Dermis blood vessel endothelial cell (primary cell): Measurements from ENCODE around the gene ANXA9. TPM values are rescaled to one million over a fixed set of nuclear protein-coding genes. Genes with fewer than 3 reads are reported as not detected.

ENCODE experiments used
- DNase-seq: peaks from one replicate; pipeline ENCODE4 v3.0.0; 2010
- total RNA-seq: library from RNA; depleted of rRNA; stranded (reverse); fragments of >200 nt; gene quantifications from 2 replicates; pipeline ENCODE4 v1.2.3, GENCODE V29; 2014

ANXA9 gene, protein sequence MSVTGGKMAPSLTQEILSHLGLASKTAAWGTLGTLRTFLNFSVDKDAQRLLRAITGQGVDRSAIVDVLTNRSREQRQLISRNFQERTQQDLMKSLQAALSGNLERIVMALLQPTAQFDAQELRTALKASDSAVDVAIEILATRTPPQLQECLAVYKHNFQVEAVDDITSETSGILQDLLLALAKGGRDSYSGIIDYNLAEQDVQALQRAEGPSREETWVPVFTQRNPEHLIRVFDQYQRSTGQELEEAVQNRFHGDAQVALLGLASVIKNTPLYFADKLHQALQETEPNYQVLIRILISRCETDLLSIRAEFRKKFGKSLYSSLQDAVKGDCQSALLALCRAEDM
- not detected in 2 replicates for total RNA-seq

DNA sequence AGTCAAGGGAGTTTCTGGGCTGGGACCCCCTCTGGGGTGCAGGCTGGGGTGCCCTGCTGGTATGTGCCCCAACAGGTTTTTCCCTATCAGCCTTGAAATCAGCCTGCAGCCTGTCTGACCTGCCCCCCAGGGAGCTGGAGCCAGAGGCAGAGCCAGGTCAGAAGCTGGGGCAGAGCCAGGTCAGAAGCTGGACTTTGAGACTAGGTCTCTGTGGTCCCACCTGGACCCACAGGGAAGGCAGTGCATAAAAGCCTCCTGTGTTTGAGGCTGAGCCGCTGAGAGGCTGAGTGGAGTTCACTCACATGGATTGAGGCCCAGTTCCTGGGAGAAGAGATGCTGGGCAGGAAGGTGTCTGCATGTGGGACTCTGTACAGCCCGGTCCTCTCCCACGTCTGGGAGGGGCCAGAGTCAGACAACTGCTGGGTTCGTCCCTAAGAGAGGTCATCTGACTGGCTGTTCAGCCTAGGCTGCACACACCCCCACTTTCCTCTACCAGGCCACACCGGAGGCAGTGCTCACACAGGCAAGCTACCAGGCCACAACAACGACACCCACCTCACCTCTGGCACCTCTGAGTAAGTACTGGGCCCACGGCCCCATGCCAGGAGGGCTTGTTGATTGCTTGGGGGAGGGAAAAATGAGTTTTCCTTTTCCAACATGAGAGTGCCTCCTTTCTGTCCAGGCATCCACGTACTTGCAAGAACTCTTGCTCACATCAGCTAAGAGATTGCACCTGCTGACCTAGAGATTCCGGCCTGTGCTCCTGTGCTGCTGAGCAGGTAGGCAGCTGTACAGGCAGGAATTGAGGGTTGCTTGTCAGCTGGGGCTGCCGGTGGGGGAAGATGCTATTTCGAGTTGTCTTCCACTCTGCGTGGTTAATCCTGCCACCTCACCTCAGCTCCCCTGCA, at the start of gene ANXA9:
TSS of gene ANXA9 (plus strand) at position 488 of the 908 bp plus-strand sequence. CDS start 814 bp downstream, outside the sequence.
- DNase-seq: no peak

DNA sequence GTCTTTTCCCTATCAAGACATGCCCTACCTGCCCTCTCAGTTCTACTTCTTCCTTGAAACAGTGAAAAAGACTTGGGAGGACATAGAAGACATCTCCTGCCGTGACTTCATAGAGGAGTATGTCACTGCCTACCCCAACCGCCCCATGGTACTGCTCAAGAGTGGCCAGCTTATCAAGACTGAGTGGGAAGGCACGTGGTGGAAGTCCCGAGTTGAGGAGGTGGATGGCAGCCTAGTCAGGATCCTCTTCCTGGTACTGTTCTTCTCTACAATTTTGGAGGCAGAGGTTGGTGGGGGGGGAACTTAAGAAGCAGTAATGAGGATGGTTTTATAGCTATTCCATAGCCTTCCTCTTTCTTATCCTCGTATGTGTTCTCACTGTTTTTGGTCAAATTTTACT, 37.2 kb upstream of the ANXA9 start:
- DNase-seq: no peak

DNA sequence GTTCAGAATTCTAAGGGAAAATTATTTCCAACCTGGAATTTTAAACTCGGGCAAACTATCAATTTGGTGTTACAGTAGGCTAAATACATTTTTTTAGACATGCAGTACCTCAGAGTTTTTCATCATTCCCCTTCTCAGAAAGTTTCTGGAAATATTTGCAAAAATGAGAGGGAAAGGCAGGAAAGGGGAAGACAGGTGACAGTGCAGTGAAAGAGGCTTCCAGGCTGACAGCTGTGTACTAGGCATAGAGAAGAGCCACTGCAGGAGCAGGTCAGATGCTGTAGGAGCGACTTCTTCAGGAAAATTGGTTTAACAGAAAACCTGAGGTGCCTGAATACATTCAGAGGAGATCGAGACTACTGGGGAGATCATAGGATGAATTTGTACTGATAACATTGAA, 27.4 kb upstream of the ANXA9 start:
- DNase-seq: no peak

DNA sequence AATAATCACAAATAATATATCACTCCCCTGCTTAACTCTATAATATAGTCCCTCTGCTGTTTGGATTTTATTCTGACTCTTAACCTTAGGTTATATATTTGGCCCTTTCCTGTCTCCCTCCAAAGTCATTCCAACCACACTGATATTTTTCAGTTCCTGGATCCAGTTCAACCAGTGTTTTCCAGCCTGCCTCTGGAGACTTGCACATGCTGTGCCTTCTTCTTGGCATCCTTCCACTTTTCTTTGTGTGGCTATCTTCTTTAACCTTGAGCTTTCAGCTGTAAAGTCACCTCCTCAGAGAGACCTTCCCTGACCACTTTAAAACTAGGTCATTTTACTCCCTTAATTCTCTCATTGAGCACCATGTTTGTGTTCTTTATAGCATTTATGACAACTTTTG, 26.8 kb upstream of the ANXA9 start:
- DNase-seq: no peak

DNA sequence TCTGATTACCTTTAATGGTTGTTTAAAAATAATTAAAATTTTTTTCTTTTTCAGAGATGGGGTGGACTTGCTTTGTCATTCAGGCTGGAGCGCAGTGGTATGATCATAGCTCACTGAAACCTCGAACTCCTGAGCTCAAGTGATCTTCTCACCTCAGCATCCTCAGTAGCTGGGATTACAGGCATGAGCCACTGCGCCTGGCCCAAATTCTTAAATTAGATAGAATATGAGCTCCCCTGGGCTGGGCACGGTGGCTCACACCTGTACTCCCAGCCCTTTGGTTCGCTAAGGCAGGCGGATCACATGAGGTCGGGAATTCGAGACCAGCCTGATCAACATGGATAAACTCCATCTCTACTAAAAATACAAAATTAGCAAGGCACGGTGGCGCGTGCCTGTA, 24.4 kb upstream of the ANXA9 start:
- no peak for DNase-seq

DNA sequence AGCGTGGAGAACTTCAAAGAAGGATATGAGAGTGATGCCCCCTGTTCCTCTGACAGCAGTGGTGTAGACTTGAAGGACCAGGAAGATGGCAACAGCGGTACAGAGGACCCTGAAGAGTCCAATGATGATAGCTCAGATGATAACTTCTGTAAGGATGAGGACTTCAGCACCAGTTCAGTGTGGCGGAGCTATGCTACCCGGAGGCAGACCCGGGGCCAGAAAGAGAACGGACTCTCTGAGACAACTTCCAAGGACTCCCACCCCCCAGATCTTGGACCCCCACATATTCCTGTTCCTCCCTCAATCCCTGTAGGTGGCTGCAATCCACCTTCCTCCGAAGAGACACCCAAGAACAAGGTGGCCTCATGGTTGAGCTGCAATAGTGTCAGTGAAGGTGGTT, 21.4 kb upstream of the ANXA9 start:
- DNase-seq: no peak

DNA sequence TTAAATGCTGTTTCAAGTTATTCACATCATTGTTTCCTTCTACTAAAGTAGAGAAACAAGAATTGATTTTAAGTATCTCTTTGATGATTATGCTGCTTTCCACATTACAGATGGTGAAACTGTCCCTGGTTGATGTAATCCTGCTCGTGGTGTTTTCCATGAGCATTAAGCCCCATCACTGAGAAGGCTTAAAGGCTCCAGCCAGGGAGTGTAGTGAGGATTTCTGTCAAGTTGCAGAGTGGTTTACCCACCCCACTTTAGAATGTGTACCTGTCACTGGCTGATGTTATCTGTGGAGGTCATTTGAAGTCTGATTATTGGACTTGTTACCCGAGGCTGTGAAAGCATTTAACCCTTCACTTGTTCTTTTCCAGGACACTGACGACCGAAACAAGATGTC, 20.3 kb upstream of the ANXA9 start:
- DNase-seq: no peak

DNA sequence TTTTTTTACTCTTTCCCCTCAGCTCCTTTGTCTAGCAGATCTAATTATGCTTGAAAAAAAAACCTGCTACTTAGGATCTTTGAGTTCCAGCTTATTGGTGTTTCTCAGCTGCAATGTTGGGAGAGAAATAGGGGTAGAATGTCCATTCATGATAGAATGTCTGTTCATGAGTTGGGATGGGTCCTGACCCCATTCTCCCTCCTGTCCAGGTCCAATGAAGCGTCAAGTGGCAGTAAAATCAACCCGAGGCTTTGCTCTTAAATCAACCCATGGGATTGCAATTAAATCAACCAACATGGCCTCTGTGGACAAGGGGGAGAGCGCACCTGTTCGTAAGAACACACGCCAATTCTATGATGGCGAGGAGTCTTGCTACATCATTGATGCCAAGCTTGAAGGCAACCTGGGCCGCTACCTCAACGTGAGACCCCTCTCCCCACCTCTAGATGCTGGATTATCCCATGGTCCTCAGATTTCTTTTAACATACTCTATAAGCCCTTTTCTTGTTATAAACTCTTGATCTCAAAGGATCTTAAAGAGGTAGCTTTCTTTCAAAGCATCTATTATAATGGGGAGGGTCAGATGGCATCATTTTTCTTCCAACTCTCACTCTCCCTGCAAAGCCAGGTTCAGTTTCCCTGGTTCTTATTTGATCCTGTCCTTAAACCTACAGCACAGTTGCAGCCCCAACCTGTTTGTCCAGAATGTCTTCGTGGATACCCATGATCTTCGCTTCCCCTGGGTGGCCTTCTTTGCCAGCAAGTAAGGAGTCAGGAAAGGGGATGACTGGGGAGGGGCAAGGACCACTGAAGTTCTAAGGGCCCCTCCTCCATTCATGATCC, 18.6 kb upstream of the ANXA9 start:
- no peak for DNase-seq

DNA sequence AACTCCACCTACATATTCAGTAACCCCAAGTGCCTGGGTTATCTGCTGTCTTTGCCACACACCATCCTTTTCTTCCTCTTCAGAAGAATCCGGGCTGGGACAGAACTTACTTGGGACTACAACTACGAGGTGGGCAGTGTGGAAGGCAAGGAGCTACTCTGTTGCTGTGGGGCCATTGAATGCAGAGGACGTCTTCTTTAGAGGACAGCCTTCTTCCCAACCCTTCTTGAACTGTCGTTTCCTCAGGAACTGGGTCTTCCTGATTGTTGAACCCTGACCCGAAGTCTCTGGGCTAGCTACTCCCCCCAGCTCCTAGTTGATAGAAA, 18.0 kb upstream of the ANXA9 start:
- no peak for DNase-seq

DNA sequence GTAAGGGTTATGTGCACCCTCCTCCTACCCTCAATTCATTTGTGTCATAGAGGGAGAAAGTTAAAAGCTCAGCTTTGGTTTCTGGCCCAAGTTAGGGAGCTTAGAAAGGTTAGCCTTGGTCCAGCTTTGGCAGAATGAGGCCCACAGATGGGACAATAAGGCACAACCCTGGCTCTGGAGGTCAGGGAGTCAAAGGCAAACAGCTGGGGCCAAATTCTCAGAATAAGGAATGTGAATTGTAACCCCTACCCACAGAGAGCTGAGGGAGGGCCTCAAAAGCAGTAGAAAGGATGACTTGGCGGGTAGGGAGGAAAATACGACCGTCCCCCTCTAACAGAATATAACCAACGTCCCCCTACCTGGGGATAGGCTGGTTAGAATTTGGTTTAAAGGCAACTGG, 16.5 kb upstream of the ANXA9 start:
- DNase-seq: no peak

DNA sequence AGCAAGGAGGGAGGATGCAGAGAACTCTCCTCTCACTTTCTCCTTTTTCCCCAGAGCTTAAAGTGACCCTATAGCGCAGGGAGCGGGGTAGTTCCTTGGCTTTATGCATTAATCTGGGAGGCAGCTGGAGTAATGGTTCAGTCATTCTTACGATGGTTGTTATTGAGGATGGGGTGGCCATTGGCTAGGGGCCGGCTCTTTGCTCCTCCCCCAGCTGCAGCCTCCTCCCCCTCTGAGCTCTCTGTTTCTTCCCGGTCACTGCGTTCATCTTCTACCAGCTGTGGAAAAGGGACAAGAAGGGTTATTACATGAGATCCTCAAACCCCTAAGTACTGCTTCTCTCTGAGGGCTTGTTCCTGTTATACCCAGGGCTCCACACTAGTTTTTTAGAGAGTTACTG, 16.1 kb upstream of the ANXA9 start:
- no peak for DNase-seq

DNA sequence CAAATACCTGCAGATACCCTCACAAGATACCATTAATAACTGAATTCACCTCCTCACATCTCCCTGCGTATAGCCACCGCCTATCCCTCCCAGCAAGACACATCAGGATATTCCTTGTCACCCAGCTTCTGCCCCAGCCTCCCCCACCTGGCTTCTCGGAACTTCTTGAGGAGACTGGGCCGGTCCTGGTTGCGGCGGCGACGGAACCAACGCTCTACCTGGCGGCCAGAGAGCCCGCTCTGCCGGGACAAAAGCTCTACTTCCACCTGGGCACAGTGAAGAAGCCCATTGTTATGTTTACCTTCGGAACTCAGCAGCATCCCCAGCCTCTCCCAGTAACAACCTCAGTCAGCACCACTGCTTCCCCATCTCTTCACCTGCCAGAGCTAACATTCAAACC, 14.2 kb upstream of the ANXA9 start:
- DNase-seq: no peak

DNA sequence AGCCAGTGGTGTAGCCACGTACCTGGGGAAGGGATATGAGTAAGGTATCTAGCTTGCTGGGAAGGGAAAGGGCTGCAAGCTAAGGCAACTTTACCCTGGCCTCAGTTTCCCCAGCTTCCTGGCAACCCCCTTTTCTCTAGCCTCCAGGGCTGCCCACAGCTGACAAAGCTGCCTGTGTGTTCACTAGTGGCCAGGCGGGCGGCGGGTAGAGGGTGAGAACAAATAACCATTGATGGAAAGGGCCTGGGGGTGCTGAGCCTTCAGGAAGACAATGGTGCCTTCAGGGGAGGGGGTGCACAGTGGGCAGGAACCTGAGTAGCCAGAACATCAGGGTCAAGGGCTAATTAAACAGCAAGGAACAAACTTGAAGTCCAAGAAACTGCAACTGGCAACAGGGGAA, 13.6 kb upstream of the ANXA9 start:
- no peak for DNase-seq

DNA sequence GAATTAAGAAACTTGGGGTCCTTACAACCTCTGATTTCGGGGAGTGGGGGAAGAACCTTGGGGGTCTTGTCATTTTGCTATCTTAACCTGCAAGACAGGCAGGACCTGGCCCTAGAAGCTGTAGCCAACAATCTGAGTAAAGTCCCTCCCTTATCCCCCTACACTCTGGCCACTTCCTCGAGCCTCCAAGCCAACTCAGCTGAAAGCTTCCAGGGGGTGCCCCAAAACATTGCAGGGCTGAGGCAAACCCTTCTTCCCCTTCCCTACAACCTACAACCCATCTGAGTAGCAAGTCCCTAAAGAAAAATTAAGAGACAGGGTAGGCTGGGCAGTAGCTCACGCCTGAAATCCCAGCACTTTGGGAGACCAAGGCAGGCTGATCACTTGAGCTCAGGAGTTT, 12.5 kb upstream of the ANXA9 start:
- DNase-seq: no peak

DNA sequence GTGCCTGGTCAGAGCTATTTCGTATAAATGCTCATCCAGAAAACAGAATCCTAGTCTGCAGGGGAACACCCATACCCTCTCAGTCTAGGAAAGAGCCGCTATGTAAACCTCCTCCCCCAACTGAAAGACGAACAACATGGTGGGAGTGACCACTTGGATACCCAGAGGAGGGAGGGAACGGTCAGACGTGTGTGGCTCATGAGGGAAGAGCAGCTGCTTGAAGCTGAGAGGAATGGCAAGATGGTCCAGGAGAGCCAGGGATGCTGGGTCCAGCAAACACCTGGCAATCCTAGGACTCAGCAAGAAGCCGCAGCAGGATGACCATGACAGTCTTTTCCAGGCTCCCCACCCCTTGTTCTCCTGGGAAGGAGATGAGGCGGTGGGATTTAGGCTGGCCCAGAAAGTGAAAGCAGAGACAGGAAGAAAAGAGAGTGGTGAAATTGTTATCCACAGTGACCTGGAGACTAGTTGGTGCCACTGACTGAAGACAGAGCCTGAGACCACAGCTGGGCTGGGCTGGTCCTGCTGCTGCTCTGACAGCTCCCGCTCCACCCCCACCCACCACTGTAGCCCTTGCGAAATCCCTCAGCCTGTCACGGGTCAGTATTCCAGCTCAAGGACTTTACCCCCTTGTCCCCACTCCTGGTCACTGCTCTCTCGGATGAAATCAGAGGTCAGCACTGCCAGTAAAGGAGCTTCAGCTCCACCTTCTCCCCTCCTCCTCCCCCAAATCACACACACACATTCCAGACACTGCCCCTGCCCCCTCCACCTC, 11.1 kb upstream of the ANXA9 start:
- DNase-seq: no peak

DNA sequence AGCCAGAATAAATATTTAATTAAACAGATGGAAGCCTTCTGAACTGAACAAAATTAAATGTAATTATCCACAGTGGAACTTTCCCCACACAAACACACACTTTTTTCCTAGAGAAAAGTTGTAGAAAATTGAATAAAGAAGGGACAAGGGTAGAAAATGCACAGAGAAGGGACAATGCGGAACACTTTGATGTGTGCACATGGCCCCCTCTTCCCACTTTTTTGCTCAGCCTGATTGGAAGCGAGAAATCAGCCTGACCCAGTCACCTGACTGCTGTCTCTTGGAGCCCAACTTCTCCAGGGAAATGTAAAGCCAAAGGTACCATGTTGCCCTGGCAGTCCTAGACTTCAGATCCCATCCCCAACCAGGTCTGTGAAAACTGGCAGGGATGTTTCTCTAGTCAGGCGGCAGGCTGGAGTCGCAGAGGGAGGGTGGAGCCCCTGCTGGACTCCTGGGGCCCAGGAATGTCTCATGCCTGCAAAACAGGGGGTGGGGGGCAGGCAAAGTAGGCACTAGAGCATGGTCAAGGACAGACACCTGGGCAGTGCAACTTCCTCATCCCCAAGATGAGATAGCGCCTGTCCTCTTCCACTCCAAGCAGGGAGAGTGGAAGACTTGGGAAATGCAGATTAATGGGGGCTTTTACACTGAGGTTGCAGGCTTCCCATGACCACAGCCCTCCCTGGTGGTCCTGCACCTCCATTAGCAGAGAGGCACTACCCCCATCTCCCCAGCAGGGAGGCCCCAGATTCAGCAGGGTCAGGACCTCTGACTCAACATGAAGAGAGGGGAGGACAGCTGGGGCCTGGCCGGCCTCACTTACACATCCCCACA, 10.3 kb upstream of the ANXA9 start:
- DNase-seq: no peak

DNA sequence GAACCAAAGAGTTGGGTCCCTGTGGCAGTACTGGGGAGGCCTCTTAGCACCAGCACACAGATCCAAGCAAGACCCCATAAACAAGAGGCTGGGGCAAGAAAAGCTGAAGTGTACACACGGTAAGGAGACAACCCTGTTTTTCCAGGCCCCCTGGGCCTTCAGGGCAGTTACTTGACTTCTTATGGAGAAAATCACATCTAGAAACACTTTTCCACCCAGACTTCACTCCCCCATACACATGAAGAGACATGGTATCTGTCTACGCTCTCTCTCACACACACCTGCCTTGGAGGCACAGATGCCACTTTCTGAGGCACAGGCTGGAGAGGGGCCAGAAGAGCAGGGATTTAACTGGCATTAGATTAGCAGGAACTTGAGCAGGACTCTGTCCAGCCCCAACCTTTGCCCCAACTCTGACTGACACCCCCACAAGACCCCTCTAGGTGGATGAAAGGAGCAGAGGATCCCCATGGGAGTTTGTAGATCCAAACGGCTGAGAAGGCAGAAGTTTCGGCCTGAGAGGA, 9.6 kb upstream of the ANXA9 start:
- DNase-seq: no peak

DNA sequence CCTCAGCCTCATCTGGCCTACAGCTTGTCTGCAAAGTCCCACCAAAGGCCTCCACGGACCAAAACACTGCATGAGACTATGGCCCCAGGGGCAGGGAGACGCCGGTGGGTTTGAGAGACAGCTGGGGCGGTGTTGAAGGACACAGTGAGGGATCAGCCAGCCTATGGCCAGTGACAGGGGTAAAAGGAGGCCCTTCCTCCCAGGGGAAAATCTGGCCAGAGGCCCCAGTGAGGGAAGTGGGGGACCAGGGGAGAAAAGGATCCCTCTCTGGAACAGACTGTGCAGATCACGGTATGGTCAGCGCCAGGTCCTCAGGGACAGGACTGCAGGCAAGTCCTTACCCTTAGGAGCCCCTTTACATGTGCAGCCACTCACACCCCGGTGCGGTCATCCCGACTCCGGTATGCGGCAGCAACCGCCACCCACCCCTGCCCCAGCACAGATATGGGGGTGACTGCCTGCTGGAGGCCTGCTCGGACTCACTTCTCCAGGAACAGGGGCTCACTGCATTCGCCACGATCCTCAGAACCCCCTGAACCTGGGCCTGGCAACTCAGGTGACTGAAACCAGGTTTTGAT, 8.7 kb upstream of the ANXA9 start:
- DNase-seq: no peak

DNA sequence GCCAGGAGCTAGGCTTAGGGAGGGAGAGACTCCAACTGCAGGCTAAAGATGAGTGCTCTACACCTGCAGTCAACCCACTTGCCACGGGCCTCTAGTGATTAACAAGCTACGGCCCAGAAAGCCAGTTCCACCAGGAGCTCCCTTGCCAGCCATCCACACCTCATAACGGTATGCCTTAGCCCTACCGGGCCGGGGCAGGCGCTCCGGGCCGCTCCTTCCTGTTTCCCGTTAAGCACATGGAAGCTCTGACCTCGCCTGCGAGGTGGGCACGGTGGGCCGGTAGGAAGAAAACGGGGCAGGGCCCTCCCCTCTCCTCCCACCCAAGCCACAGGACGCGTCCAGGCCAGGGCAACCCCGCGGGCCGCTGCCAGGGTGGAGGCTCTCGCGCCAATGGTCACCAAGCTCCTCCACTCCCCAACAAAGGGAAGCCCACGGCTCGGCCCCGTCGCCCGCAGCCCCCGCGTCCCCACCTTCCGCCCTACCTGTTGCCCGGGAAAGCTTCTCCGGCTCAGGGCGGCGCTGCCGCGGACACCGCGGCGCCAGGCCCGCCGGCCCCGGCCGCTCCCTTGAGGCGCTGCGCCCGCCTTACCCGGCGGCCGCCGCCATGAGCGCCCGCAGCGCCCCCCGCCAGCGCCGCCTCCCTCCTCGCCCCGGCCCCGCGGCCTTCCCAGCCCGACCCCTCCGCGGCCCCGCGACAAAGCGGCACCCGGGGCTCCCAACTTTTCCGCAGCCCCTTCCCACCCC, 8.1 kb upstream of the ANXA9 start:
- DNase-seq: peak; percentile 59
